A673 (cell line): Measurements from ENCODE around the gene CBX2. TPM values are rescaled to one million over a fixed set of nuclear protein-coding genes. Genes with fewer than 3 reads are reported as not detected.

Source experiments
- BruUV-seq: library from RNA; stranded (reverse); fragments of 400-500 nt; replicated peaks from 2 replicates; lab custom pipeline; 2021; lab: Mats Ljungman, UMichigan
- CTCF ChIA-PET: fragments of 300-600 bp; sonication (Branson Sonifier 250); formaldehyde crosslinking; loops from one replicate; lab custom pipeline; 2022; ENCODE audit warnings: antibody characterized with exemption; lab: Charles Lee
- POLR2A ChIA-PET: fragments of 300-600 bp; sonication (Branson Sonifier 250); formaldehyde crosslinking; loops from one replicate; lab custom pipeline; 2022; ENCODE audit warnings: antibody characterized with exemption; ENCODE audit not compliant: low non-redundant PET; lab: Charles Lee
- DNase-seq: peaks from one replicate; pipeline ENCODE4 v3.0.0-alpha.2; 2015; ENCODE audit warnings: low spot score
- H3K27ac ChIP-seq: fragments of 200-600 bp; sonication (generic); 2 replicates; pipeline ENCODE4 v1.5.1; 2016; ENCODE audit warnings: mixed run types, low read depth, mild to moderate bottlenecking, mixed read lengths, antibody characterized with exemption, low read length; ENCODE audit not compliant: poor library complexity, severe bottlenecking
- H3K27me3 ChIP-seq: fragments of 200-600 bp; sonication (generic); replicated peaks from 2 replicates; pipeline ENCODE4 v1.6.1; 2017; ENCODE audit warnings: mixed run types, low read depth, mild to moderate bottlenecking, mixed read lengths, antibody characterized with exemption, low read length; ENCODE audit not compliant: insufficient read depth, poor library complexity
- H3K36me3 ChIP-seq: fragments of 200-600 bp; sonication (generic); 2 replicates; pipeline ENCODE4 v1.6.1; 2016; ENCODE audit warnings: mixed run types, mild to moderate bottlenecking, mixed read lengths, antibody characterized with exemption, low read length; ENCODE audit not compliant: insufficient read depth, poor library complexity, severe bottlenecking
- H3K4me1 ChIP-seq: fragments of 200-600 bp; sonication (generic); 2 replicates; pipeline ENCODE4 v1.6.1; 2017; ENCODE audit warnings: mixed run types, mild to moderate bottlenecking, mixed read lengths, antibody characterized with exemption, low read length; ENCODE audit not compliant: insufficient read depth, poor library complexity, severe bottlenecking
- H3K4me3 ChIP-seq: fragments of 200-600 bp; sonication (generic); 2 replicates; pipeline ENCODE4 v1.5.1; 2016; ENCODE audit warnings: low read depth, mixed run types, mild to moderate bottlenecking, mixed read lengths, low read length; ENCODE audit not compliant: poor library complexity, severe bottlenecking
- H3K9me3 ChIP-seq: fragments of 200-600 bp; sonication (generic); 2 replicates; pipeline ENCODE4 v1.6.1; 2016; ENCODE audit warnings: mixed run types, low read depth, mild to moderate bottlenecking, mixed read lengths, antibody characterized with exemption, low read length; ENCODE audit not compliant: poor library complexity, severe bottlenecking
- EZH2 ChIP-seq: fragments of 200-600 bp; sonication (generic); IDR thresholded peaks from 2 replicates; pipeline ENCODE4 v1.6.1; 2017; ENCODE audit warnings: borderline replicate concordance, low read depth, mild to moderate bottlenecking, mixed read lengths, antibody characterized with exemption, low read length; ENCODE audit not compliant: poor library complexity, severe bottlenecking
- intact Hi-C: fragments of 100-400 bp; cut with micrococcal nuclease; formaldehyde crosslinking; loops from one replicate; pipeline ENCODE4 v1.10.0; 2022; ENCODE audit not compliant: unreplicated experiment
- total RNA-seq: library from RNA; stranded (reverse); gene quantifications from 2 replicates; pipeline ENCODE4 v1.2.3, GENCODE V29; 2021
- TF ChIP-seq, protein P1 (sequence below): fragments of 300-800, 200-600 bp; sonication (generic); conservative IDR thresholded peaks from 2 replicates; pipeline ENCODE4 v1.5.1; 2017; ENCODE audit warnings: low read depth, mild to moderate bottlenecking, antibody characterized with exemption, low read length, moderate library complexity, mixed read lengths

Gene CBX2
- total RNA-seq, 1 experiment from 2014 or later = 59.5 TPM

DNA sequence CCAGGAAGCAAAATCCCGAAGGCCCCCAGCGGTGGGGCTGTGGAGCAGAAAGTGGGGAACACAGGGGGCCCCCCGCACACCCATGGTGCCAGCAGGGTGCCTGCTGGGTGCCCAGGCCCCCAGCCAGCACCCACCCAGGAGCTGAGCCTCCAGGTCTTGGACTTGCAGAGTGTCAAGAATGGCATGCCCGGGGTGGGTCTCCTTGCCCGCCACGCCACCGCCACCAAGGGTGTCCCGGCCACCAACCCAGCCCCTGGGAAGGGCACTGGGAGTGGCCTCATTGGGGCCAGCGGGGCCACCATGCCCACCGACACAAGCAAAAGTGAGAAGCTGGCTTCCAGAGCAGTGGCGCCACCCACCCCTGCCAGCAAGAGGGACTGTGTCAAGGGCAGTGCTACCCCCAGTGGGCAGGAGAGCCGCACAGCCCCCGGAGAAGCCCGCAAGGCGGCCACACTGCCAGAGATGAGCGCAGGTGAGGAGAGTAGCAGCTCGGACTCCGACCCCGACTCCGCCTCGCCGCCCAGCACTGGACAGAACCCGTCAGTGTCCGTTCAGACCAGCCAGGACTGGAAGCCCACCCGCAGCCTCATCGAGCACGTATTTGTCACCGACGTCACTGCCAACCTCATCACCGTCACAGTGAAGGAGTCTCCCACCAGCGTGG lies 6.5 kb downstream of the CBX2 start:
- Histone ChIP-seq H3K4me1 (peaks cover 21% of the 10 kb centered on the region), H3K4me3 (no peak overlapping the region), H3K9me3 (no peaks in the 10 kb centered on the region), H3K27ac (no peak overlapping the region), H3K36me3 (peaks cover 60% of the 10 kb centered on the region), H3K27me3 (no peaks in the 10 kb centered on the region)
- ChIA-PET POLR2A (no interaction called here), CTCF (no interaction called here)
- intact Hi-C loops = no loop called here
- DNase-seq = no peak
- TF ChIP-seq, protein P1, sequence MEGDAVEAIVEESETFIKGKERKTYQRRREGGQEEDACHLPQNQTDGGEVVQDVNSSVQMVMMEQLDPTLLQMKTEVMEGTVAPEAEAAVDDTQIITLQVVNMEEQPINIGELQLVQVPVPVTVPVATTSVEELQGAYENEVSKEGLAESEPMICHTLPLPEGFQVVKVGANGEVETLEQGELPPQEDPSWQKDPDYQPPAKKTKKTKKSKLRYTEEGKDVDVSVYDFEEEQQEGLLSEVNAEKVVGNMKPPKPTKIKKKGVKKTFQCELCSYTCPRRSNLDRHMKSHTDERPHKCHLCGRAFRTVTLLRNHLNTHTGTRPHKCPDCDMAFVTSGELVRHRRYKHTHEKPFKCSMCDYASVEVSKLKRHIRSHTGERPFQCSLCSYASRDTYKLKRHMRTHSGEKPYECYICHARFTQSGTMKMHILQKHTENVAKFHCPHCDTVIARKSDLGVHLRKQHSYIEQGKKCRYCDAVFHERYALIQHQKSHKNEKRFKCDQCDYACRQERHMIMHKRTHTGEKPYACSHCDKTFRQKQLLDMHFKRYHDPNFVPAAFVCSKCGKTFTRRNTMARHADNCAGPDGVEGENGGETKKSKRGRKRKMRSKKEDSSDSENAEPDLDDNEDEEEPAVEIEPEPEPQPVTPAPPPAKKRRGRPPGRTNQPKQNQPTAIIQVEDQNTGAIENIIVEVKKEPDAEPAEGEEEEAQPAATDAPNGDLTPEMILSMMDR = no peak
- TF ChIP-seq EZH2 = no peak
- BruUV-seq = no TSS peak

DNA sequence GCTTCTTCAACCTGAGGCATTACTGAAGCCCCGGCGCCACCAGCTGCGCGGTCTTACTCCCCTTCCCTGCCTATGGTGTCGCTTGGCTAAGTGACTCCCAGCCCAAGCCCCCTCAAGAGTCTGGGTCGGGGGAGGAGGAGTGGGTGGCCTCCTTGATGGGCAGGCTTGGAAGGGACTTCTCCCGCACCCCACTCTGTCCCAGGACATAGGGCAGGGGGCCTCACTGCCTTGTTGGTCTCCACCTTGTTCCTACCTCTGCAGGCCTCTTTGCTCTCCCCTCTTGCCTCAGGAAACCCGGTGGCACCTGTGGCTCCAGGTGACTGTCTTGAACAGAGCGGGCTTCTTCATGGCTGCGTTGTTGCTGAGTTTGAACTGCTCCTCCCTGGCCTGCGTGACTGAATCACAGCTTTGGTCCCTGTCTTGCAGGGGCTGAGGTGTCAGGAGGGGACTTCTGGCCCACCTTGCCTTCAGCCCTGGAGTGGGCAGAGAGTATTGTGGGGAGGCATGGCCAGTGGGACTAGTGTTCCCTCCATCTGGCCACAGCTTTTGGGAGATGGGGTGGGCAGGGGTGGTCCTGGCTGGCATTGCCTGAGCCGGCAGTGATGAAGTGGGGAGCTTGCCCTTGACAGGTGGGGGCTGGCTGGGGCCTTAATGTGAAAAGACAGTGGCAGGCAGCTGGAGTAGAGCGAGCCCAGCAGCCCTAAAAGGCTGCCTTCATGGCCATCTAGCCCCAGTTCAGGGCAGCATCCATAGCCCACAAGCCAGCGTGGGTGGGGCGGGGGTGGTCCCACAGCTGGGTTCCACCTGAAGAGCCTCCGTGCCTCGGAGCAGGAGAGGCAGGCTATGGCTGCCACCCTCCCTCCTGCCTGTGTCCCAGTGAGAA lies 7.3 kb downstream of the CBX2 start:
- DNase-seq = no peak
- no peak overlapping the region for H3K27ac ChIP-seq
- no peaks in the 10 kb centered on the region for H3K9me3 ChIP-seq
- H3K36me3 ChIP-seq = peaks cover 52% of the 10 kb centered on the region
- intact Hi-C loops = no loop called here
- no TSS peak for BruUV-seq
- H3K27me3 ChIP-seq = peaks cover 5% of the 10 kb centered on the region
- H3K4me1 ChIP-seq = peaks cover 20% of the 10 kb centered on the region
- POLR2A ChIA-PET = no interaction called here
- CTCF ChIA-PET = no interaction called here
- no peak overlapping the region for H3K4me3 ChIP-seq
- TF ChIP-seq, protein P1 = no peak
- TF ChIP-seq EZH2 = no peak

DNA sequence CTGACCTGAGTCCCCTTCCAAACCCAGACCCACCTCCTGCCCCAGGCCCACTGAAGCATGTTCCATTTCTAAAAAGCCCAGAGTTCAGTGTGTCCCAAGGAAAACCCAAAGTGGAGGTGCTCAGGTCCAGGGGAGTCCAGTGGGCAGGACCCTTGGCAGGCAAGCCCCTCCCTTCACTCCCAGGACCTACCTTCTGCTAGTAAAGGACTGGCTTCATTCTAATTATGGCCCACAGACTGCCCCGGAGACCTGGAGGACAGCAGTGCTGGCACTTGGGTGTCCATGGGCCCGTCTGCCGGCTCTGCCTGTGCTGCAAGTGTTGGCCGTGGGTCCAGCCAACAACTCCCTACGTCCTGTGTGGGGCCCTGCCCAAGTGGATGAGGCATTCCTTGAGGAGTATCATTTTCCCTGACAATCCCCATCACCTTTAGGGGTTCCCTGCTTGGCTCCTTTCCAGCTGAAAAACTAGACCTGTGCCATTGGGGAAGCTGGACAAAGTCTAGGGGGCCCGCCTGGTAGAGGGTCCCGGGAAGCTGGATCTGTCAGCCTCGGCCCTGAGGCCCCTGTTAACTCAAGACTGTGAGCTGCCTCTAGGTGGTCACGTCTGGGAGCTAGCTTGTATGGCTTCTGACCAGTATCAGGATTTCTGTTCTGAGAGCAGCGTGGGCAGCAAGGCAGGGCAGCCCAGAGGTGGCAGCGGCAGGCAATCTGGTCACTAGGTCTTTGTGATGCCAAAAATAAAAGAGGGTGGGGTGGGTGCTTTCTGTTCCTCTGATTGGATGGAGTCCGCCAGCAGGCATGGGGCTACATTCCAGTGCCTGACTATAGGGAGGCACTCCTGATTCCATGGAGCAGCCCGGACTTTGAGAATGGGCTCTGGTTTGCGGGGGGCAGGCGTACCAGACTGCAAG lies 8.2 kb downstream of the CBX2 start:
- ChIA-PET POLR2A (no interaction called here), CTCF (no interaction called here)
- DNase-seq = no peak
- intact Hi-C loops = no loop called here
- peaks cover 14% of the 10 kb centered on the region for H3K27me3 ChIP-seq
- peaks cover 20% of the 10 kb centered on the region for H3K4me1 ChIP-seq
- TF ChIP-seq, protein P1 = no peak
- TF ChIP-seq EZH2 = no peak
- peaks cover 44% of the 10 kb centered on the region for H3K36me3 ChIP-seq
- no peak overlapping the region for H3K4me3 ChIP-seq
- no TSS peak for BruUV-seq
- H3K27ac ChIP-seq = no peak overlapping the region
- no peaks in the 10 kb centered on the region for H3K9me3 ChIP-seq
